ENCODE data around the gene MPG.

MPG gene

DNA sequence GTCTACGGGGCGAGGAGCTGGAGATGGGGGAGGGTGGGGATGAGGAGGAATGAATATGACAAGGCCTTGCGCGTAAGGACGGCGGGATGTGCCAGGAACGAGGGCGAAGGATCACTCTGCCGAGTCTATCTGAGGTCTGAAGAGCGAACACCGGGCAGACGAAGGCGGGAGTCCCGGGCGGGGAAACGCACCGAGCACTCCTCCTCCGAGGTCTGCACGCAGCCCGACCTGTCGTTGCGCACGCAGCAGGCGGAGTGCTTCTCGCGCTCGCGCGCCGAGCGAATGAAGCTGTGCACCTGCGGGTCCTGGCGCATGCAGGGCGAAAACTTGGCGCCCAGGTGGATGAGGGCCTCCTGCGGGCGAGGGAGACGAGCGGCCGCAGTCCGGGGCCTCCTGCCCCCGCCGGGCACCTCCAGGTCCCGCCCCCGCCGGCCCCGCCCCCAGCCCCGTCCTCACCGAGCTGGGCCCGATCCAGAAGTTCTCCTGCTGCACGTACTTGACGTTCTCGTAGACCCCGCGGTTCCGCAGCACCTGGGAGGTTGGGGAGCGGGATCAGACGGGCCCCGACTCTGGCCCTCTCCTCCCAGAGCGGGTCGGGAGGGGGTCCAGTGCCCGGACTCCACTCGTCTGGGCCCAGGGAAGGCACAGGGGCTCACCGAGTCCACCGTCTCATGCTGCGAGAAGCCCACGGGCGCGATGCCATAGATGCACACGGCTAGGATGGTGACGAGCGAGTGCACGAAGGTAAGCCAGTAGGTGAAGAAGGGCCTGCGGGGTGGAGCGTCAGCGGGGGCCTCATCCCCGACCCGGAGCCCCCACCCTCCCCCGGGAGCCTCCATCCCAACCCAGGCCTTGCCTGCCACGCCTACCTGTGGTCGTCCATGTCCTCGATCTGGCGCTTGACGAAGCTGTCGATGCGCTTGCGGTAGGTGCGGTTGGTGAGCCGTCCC, 16.8 kb upstream of the MPG start:
- Mint-ChIP-seq H3K27ac (no peak overlapping the region), H3K27me3 (ENCODE audit: low read depth, poor library complexity) (no peaks in the 10 kb centered on the region), H3K9me3 (no peaks in the 10 kb centered on the region), H3K4me3 (no peak overlapping the region), H3K36me3 (ENCODE audit: low read depth) (peaks cover 24% of the 10 kb centered on the region), H3K4me1 (peaks cover 8% of the 10 kb centered on the region)
- DNase-seq = no peak
- TF ChIP-seq, protein P1, sequence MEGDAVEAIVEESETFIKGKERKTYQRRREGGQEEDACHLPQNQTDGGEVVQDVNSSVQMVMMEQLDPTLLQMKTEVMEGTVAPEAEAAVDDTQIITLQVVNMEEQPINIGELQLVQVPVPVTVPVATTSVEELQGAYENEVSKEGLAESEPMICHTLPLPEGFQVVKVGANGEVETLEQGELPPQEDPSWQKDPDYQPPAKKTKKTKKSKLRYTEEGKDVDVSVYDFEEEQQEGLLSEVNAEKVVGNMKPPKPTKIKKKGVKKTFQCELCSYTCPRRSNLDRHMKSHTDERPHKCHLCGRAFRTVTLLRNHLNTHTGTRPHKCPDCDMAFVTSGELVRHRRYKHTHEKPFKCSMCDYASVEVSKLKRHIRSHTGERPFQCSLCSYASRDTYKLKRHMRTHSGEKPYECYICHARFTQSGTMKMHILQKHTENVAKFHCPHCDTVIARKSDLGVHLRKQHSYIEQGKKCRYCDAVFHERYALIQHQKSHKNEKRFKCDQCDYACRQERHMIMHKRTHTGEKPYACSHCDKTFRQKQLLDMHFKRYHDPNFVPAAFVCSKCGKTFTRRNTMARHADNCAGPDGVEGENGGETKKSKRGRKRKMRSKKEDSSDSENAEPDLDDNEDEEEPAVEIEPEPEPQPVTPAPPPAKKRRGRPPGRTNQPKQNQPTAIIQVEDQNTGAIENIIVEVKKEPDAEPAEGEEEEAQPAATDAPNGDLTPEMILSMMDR (IDR thresholded peaks at IDR 0.05) = no peak

DNA sequence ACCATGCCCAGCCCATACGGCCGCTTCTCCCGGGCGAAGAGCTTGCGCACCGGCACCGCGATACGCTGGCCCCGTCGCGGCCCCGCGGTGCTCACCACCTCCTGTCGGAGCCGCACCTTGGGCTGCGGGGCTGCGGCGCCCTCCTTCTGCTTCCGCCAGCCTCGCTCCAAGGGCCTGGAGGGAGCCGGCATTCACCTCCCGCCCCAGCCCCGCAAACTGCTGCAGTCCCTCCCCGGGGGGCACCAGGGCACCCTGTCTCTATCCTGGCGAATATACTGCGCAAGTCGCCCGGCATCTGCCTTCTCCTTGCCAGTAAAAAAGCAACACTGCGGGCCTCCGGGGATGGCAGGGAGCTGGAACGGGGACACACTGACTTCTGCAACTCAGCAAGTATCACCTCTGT, 16.1 kb upstream of the MPG start:
- no peak overlapping the region for H3K4me3 Mint-ChIP-seq

DNA sequence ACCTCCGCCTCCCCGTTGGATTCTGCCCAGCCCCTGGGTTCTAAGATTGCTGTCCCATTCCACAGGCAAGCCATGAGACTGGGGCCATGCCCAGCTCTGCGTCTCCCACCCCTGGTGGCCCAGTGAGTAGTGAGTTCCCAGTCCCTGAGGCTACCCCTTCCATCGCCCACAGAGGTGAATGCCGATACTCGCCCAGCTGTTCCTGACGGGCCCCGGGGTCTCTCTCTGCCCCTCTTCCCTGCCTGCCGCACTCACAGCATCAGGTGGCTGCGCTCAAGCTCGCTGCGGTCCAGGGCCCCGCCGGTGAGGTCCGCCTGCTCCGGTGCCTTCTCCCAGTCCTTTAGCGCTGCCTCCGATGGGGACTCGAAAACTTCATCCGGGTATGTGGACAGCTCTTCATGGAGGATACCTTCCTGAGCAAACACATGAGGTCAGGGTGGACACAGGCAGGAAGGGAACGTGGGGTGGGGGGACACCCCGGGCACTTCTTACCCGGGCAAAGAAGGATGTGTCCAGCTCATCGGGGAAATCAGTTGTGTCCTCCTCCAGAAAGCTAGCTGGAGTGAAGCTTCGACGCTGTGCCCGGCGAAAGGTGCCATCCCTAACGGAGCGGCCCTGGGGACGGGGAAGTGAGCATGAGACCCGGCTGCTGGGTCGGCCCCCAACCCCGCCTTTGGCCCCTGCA, 15.6 kb upstream of the MPG start:
- peaks cover 22% of the 10 kb centered on the region for H3K36me3 Mint-ChIP-seq (ENCODE audit: low read depth)
- TF ChIP-seq, protein P1 (IDR thresholded peaks at IDR 0.05) = no peak
- no peak overlapping the region for H3K27ac Mint-ChIP-seq

More for the DNA sequence above, 16.1 kb upstream of the MPG start:
- Mint-ChIP-seq H3K36me3 (ENCODE audit: low read depth) (peaks cover 22% of the 10 kb centered on the region), H3K27ac (no peak overlapping the region), H3K4me1 (peaks cover 10% of the 10 kb centered on the region), H3K27me3 (ENCODE audit: low read depth, poor library complexity) (no peaks in the 10 kb centered on the region), H3K9me3 (no peaks in the 10 kb centered on the region)
- no peak for DNase-seq
- TF ChIP-seq, protein P1 (IDR thresholded peaks at IDR 0.05) = no peak

DNA sequence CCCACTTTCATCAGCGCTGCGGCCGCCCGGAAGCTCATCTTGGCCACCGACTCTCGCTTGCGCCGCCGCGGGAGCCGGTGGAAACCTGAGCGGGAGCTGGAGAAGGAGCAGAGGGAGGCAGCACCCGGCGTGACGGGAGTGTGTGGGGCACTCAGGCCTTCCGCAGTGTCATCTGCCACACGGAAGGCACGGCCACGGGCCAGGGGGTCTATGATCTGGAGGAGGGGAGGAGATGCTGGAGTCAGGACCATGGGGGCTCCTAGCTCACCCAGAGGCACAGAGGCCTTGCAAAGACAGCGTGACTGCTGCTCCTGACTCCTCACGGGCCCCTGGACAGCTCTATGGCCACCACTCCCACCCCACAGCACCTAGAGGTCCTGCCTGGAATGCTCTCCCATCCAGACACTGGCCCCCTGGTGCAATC, 15.0 kb upstream of the MPG start:
- TF ChIP-seq, protein P1 (IDR thresholded peaks at IDR 0.05) = no peak
- H3K9me3 Mint-ChIP-seq = no peaks in the 10 kb centered on the region
- H3K4me1 Mint-ChIP-seq = peaks cover 18% of the 10 kb centered on the region
- H3K4me3 Mint-ChIP-seq = no peak overlapping the region
- no peak overlapping the region for H3K27ac Mint-ChIP-seq
- no peak for DNase-seq
- peaks cover 19% of the 10 kb centered on the region for H3K36me3 Mint-ChIP-seq (ENCODE audit: low read depth)
- no peaks in the 10 kb centered on the region for H3K27me3 Mint-ChIP-seq (ENCODE audit: low read depth, poor library complexity)

More for the DNA sequence above, 15.6 kb upstream of the MPG start:
- H3K4me3 Mint-ChIP-seq = no peak overlapping the region
- H3K27me3 Mint-ChIP-seq (ENCODE audit: low read depth, poor library complexity) = no peaks in the 10 kb centered on the region
- H3K4me1 Mint-ChIP-seq = peaks cover 15% of the 10 kb centered on the region
- H3K9me3 Mint-ChIP-seq = no peaks in the 10 kb centered on the region
- no peak for DNase-seq

DNA sequence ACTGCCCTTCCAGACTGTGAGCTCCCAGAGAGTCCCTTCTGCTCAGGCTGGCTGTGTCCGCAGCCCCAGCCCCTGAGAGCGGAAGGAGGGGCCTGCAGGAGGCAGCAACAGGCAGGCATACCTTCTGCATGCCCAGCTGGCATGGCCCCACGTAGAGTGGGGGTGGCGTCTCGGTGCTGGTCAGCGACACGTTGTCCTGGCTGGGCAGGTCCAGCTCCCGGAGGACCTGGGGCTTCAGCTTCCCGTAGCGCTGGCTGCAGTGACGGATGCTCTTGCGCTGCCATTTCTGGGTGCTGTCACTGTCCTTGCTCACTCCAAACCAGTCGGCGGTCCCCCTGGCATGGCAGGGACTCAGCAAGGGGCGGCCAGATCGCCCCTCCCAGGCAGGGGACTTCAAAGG, 14.6 kb upstream of the MPG start:
- no peaks in the 10 kb centered on the region for H3K27me3 Mint-ChIP-seq (ENCODE audit: low read depth, poor library complexity)
- H3K4me1 Mint-ChIP-seq = peaks cover 18% of the 10 kb centered on the region
- no peak overlapping the region for H3K4me3 Mint-ChIP-seq
- TF ChIP-seq, protein P1 (IDR thresholded peaks at IDR 0.05) = no peak
- DNase-seq = no peak
- no peaks in the 10 kb centered on the region for H3K9me3 Mint-ChIP-seq
- H3K36me3 Mint-ChIP-seq (ENCODE audit: low read depth) = peaks cover 14% of the 10 kb centered on the region
- H3K27ac Mint-ChIP-seq = no peak overlapping the region

All from nephron progenitor cell (in vitro differentiated cells).